A549 (cell line): ENCODE data around the gene ATP8A2.

Source experiments
- EHMT2 ChIP-seq: fragments of 200-600 bp; sonication (generic); IDR thresholded peaks from 2 replicates; pipeline ENCODE4 v1.6.1; 2016; ENCODE audit warnings: antibody characterized with exemption, low read depth, mild to moderate bottlenecking, moderate library complexity
- MAFK ChIP-seq: fragments of 450-650 bp; IDR thresholded peaks from 2 replicates; pipeline ENCODE4 v1.6.1; 2014; ENCODE audit not compliant: partially characterized antibody
- POLR2A ChIP-seq: IDR thresholded peaks from 2 replicates; pipeline ENCODE4 v1.6.1; 2012; ENCODE audit warnings: mild to moderate bottlenecking, low read length

DNA sequence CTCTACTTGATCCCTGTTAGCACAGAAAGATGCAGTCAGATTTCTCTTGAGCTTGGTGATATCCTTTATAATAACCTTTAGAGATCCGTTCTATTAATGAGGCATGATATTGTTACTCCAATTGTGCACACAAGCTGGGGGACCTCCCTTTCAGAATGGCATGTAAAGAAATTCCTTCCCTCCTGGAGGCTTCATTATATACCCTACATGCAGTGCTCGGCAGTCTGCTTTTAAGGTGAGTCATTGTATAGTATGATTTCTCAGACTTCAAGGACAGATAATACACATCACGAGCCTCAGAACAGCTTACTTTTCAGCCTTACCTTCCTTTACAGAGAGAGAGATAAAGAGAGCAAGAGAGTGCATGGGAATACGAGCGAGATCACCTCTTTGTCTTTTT is 261.3 kb downstream of the ATP8A2 start:
- no peak for TF ChIP-seq EHMT2
- no peak for TF ChIP-seq POLR2A
- TF ChIP-seq MAFK: no peak
